Lower lobe of right lung (tissue), 2 donors: ENCODE measurements around the gene ARHGAP28. TPM values are rescaled to one million over a fixed set of nuclear protein-coding genes. Genes with fewer than 3 reads are reported as not detected.

ENCODE experiments used
- ATAC-seq, 2 donors: fragments of 200-7000 bp; cut with Tn5 transposase; one replicate each; pipeline ENCODE4 v1.9.1; 2020 to 2022; ENCODE audit warnings: mild to moderate bottlenecking in 2 of 2, moderate library complexity in 2 of 2
- DNase-seq: peaks from one replicate; pipeline ENCODE4 v3.0.0-alpha.2; 2020
- H3K27ac ChIP-seq: fragments of 200-600 bp; one replicate; pipeline ENCODE4 v1.8.0; 2022
- H3K27me3 ChIP-seq: fragments of 200-600 bp; one replicate; pipeline ENCODE4 v1.8.0; 2022; ENCODE audit warnings: low read depth
- H3K36me3 ChIP-seq: fragments of 200-600 bp; one replicate; pipeline ENCODE4 v1.8.0; 2022; ENCODE audit warnings: mild to moderate bottlenecking
- H3K4me1 ChIP-seq: fragments of 200-600 bp; one replicate; pipeline ENCODE4 v1.8.0; 2022
- H3K4me3 ChIP-seq: fragments of 200-600 bp; one replicate; pipeline ENCODE4 v1.8.0; 2022; ENCODE audit warnings: mild to moderate bottlenecking
- H3K9me3 ChIP-seq: fragments of 200-600 bp; one replicate; pipeline ENCODE4 v1.8.0; 2022
- intact Hi-C: fragments of 100-400 bp; cut with DNase I; formaldehyde crosslinking; loops from one replicate; pipeline ENCODE4 v1.11.0; 2022
- total RNA-seq: library from RNA; stranded (reverse); fragmentation: NEBNext Ultra II Directional; extraction: Animal tissue kit (Norgen Biotek cat#: 25700); gene quantifications from one replicate; pipeline ENCODE4 v1.2.1, GENCODE V29; 2021
- TF ChIP-seq, protein P1 (sequence below): fragments of 200-600 bp; IDR thresholded peaks from one replicate; pipeline ENCODE4 v1.8.0; 2022; ENCODE audit warnings: antibody characterized with exemption, mild to moderate bottlenecking
- donor health status: DM: no; HTN: yes; CAD: no; lungs with severe emphysema.

Gene ARHGAP28
- total RNA-seq, 1 donor from 2014 or later: 13.1 TPM

DNA sequence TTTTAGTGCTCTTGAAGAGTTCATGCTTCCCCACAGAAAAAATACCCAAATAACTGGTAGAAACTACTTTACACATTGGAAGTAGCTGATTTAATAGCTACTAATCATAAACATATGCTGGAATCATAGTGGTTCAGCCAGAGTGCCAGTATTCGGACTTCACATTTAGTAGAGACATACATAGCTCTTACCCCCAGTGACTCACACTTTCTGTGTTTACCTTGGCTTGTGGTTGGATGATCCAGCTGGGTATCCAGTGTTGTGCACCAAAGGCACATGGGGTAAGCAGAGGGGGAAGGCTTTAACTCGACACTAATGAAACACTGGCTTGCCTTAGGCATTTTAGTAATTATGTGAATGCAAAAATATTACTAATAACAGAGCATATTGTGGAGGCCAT lies 18.1 kb downstream of the ARHGAP28 start:
- no peaks in the 10 kb centered on the region for H3K27me3 ChIP-seq
- H3K27ac ChIP-seq: no peak overlapping the region
- H3K9me3 ChIP-seq: no peaks in the 10 kb centered on the region
- DNase-seq: no peak
- H3K4me3 ChIP-seq: no peak overlapping the region
- no peaks in the 10 kb centered on the region for H3K4me1 ChIP-seq
- intact Hi-C loops: no loop called here
- TF ChIP-seq, protein P1, sequence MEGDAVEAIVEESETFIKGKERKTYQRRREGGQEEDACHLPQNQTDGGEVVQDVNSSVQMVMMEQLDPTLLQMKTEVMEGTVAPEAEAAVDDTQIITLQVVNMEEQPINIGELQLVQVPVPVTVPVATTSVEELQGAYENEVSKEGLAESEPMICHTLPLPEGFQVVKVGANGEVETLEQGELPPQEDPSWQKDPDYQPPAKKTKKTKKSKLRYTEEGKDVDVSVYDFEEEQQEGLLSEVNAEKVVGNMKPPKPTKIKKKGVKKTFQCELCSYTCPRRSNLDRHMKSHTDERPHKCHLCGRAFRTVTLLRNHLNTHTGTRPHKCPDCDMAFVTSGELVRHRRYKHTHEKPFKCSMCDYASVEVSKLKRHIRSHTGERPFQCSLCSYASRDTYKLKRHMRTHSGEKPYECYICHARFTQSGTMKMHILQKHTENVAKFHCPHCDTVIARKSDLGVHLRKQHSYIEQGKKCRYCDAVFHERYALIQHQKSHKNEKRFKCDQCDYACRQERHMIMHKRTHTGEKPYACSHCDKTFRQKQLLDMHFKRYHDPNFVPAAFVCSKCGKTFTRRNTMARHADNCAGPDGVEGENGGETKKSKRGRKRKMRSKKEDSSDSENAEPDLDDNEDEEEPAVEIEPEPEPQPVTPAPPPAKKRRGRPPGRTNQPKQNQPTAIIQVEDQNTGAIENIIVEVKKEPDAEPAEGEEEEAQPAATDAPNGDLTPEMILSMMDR: no peak
- ATAC-seq: no peak
- H3K36me3 ChIP-seq: no peaks in the 10 kb centered on the region

DNA sequence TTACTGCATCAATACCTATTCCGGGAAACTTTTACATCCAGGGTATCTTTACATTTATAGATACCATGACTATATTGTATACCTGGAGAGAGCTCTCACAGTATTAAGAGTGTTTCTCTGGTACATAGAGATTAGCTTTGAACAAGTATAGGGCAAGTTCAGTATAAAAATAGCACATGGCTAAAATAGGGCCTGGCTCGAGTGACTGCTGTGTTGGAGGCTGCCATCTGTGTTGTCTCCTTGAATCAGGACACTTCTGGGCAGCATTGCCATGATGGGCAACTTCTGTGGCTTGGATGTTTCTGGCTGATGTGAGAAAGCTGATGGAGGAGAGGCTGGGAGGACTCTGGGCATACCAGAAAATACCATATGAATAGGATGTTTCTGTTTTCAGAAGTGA lies 18.7 kb downstream of the ARHGAP28 start:
- Histone ChIP-seq H3K27ac (no peak overlapping the region), H3K4me1 (no peaks in the 10 kb centered on the region), H3K4me3 (no peak overlapping the region), H3K9me3 (no peaks in the 10 kb centered on the region), H3K36me3 (no peaks in the 10 kb centered on the region), H3K27me3 (no peaks in the 10 kb centered on the region)
- intact Hi-C loops: no loop called here
- ATAC-seq (no peak), DNase-seq (no peak)
- TF ChIP-seq, protein P1: no peak

DNA sequence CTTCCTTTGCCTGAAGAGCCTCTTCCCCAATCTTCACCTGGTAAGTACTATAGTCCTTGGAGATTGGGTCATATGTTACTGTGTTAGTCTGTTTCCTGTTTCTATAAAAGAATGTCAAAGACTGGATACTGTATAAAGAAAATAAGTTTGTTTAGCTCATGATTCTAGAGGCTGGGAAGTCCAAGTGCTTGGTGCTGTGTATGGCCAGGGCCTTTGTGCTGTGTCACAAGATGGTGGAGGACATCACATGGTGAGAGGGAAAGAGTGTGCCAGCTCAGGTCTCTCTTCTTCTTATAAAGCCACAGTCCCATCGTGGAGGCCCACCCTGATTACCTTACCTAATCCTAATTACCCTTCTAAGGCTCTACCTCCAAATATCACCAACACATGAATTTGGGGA lies 20.9 kb downstream of the ARHGAP28 start:
- no peak for DNase-seq
- Histone ChIP-seq H3K36me3 (no peaks in the 10 kb centered on the region), H3K27me3 (no peaks in the 10 kb centered on the region), H3K4me3 (no peak overlapping the region), H3K27ac (no peak overlapping the region), H3K4me1 (no peaks in the 10 kb centered on the region), H3K9me3 (no peaks in the 10 kb centered on the region)
- ATAC-seq: no peak
- TF ChIP-seq, protein P1: no peak
- intact Hi-C loops: no loop called here

DNA sequence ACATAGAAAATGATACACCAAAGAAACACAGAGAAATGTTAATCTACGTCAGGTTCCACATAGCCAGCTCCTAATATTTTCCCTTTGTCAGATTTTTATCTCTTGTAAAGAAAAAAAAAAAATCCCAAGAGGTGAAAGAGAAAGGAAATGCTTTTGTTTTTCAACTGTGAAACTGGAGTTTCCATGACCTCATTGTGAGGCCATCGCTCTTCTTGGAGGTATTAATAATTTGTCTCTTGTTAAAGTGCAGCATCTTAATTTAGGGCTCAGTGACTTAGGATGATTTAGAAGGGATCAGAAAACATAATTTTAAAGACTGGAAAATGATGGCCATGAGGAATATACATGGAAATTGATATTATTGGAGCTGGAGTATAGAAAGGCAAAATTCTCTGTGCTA lies 21.7 kb downstream of the ARHGAP28 start:
- Histone ChIP-seq H3K4me1 (no peaks in the 10 kb centered on the region), H3K27me3 (no peaks in the 10 kb centered on the region), H3K9me3 (no peaks in the 10 kb centered on the region), H3K27ac (no peak overlapping the region), H3K36me3 (no peaks in the 10 kb centered on the region), H3K4me3 (no peak overlapping the region)
- DNase-seq (no peak), ATAC-seq (no peak)
- intact Hi-C loops: no loop called here
- TF ChIP-seq, protein P1: no peak

DNA sequence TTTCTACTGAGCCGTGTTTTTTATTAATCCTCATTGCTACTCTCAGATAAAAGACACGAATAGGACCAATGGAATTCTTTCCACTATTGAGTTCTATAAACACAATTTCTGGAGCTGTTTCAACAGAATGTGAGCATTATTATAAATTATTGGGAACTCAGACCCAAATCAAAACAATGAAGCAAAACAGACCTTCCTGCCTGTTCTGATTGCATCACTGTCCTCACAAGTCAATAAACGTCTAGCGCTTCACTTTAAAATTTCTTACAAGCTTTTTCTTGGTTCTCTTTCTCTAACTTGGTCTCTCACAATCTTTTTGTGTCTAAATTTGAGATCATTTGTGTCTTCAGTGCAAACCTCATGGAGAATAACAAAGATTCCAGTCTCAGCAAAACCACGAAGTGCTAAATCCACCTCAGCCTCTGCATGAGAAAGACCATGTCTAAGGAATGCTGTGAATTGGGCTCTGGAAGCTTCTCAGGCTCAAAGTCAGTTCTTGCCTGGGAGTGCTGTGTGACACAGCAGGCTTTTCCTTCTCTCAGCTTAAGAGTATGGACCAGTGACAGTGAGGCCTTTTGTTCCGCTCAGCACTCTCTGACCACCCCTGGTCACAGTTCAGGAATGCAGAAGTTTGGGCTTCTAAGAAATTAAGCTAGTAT lies 22.8 kb downstream of the ARHGAP28 start:
- intact Hi-C loops: no loop called here
- peak in 1 of 2 donors; percentile 43 for ATAC-seq

More for the DNA sequence above, 22.8 kb downstream of the ARHGAP28 start:
- Histone ChIP-seq H3K9me3 (no peaks in the 10 kb centered on the region), H3K36me3 (no peaks in the 10 kb centered on the region), H3K27me3 (no peaks in the 10 kb centered on the region), H3K27ac (peak overlapping the region; percentile 53), H3K4me1 (no peaks in the 10 kb centered on the region), H3K4me3 (no peak overlapping the region)
- TF ChIP-seq, protein P1: no peak
- DNase-seq: no peak
